Vagina (tissue), 2 donors: ENCODE measurements around the gene GMEB2. TPM values are rescaled to one million over a fixed set of nuclear protein-coding genes. Genes with fewer than 3 reads are reported as not detected.

Experiments used
- DNase-seq, 2 donors: peaks; one replicate each; pipeline ENCODE4 v3.0.0-alpha.2; 2017; ENCODE audit errors: extremely low spot score in 2 of 2
- H3K27ac ChIP-seq: fragments of 200-600 bp; sonication (generic); one replicate; pipeline ENCODE4 v1.5.1; 2019
- H3K27me3 ChIP-seq: fragments of 200-600 bp; sonication (generic); one replicate; pipeline ENCODE4 v1.5.1; 2019
- H3K36me3 ChIP-seq, 2 donors: fragments of 200-600 bp; sonication (generic); one replicate each; pipeline ENCODE4 v1.5.1; 2017 to 2019
- H3K4me1 ChIP-seq: fragments of 200-600 bp; sonication (generic); one replicate; pipeline ENCODE4 v1.5.1; 2019
- H3K4me3 ChIP-seq, 2 donors: fragments of 200-600 bp; sonication (generic); 1 replicate in 1 of 2; 2 replicates in 1 of 2; pipeline ENCODE4 v1.5.1; 2016 to 2019
- H3K9me3 ChIP-seq: fragments of 200-600 bp; sonication (generic); one replicate; pipeline ENCODE4 v1.5.1; 2019
- CTCF ChIP-seq, 3 experiments: fragments of 450-650 bp in 2 of 3; fragments of 200-600 bp in 1 of 3; sonication (generic) in 1 of 3; IDR thresholded peaks; one replicate each; pipeline ENCODE4 v1.5.1; 2017 to 2019; ENCODE audit warnings: antibody characterized with exemption in 3 of 3, mild to moderate bottlenecking in 2 of 3, moderate library complexity in 2 of 3
- POLR2A ChIP-seq, 2 donors: fragments of 450-650 bp; IDR thresholded peaks; one replicate each; pipeline ENCODE4 v1.6.1; 2017; ENCODE audit warnings: antibody characterized with exemption in 2 of 2, mild to moderate bottlenecking in 2 of 2, moderate library complexity in 2 of 2
- POLR2AphosphoS5 ChIP-seq, 2 donors: sonication (generic); formaldehyde crosslinking; IDR thresholded peaks; one replicate each; pipeline ENCODE4 v1.9.0; 2017; ENCODE audit warnings: antibody characterized with exemption in 2 of 2, mild to moderate bottlenecking in 2 of 2, low read depth in 1 of 2; ENCODE audit not compliant: insufficient read depth in 1 of 2
- intact Hi-C: fragments of 100-400 bp; cut with DNase I; formaldehyde crosslinking; loops from one replicate; pipeline ENCODE4 v1.15.1; 2023
- total RNA-seq: library from RNA; depleted of rRNA; stranded (reverse); fragments of >200 nt; gene quantifications from one replicate; pipeline ENCODE4 v1.2.3, GENCODE V29; 2016

Gene GMEB2
- total RNA-seq, 1 donor from 2014 or later: 11.3 TPM

- no peak for DNase-seq
- Histone ChIP-seq H3K27ac (no peak overlapping the region), H3K4me3 (no peak overlapping the region), H3K36me3 (peaks cover 0 to 15% of the 10 kb centered on the region in 2 donors), H3K27me3 (no peaks in the 10 kb centered on the region), H3K9me3 (no peaks in the 10 kb centered on the region), H3K4me1 (peaks cover 22% of the 10 kb centered on the region)
- TF ChIP-seq POLR2A (IDR thresholded peaks at IDR 0.05) (no peak), CTCF (IDR thresholded peaks at IDR 0.05) (no peak), POLR2AphosphoS5 (IDR thresholded peaks at IDR 0.05; ENCODE audit: insufficient read depth in 1 of 2, low read depth in 1 of 2) (no peak)
- intact Hi-C loops: no loop called here
These were observed 4.2 kb downstream of the GMEB2 start for GRCh38 chr20:63622732-63623131.

- no peak for TF ChIP-seq POLR2A (IDR thresholded peaks at IDR 0.05)
- no peaks in the 10 kb centered on the region for H3K9me3 ChIP-seq
- DNase-seq: no peak
- H3K4me1 ChIP-seq: peaks cover 18% of the 10 kb centered on the region
- H3K4me3 ChIP-seq: no peak overlapping the region
- H3K27me3 ChIP-seq: no peaks in the 10 kb centered on the region
- H3K27ac ChIP-seq: no peak overlapping the region
- intact Hi-C loops: no loop called here
- peaks cover 0 to 19% of the 10 kb centered on the region in 2 donors for H3K36me3 ChIP-seq
These were observed 4.8 kb downstream of the GMEB2 start for GRCh38 chr20:63622096-63622495.

GRCh38 chr20:63620991-63621390 lies 5.9 kb downstream of the GMEB2 start:
- intact Hi-C loops: no loop called here
- H3K27me3 ChIP-seq: no peaks in the 10 kb centered on the region
- no peak overlapping the region for H3K4me3 ChIP-seq
- H3K27ac ChIP-seq: no peak overlapping the region
- no peaks in the 10 kb centered on the region for H3K9me3 ChIP-seq
- no peak for DNase-seq
- peaks cover 0 to 30% of the 10 kb centered on the region in 2 donors for H3K36me3 ChIP-seq
- H3K4me1 ChIP-seq: peaks cover 16% of the 10 kb centered on the region
- TF ChIP-seq POLR2AphosphoS5 (IDR thresholded peaks at IDR 0.05; ENCODE audit: insufficient read depth in 1 of 2, low read depth in 1 of 2): no peak
- TF ChIP-seq POLR2A (IDR thresholded peaks at IDR 0.05): no peak
- no peak for TF ChIP-seq CTCF (IDR thresholded peaks at IDR 0.05)

- no peaks in the 10 kb centered on the region for H3K9me3 ChIP-seq
- DNase-seq: no peak
- intact Hi-C loops: no loop called here
- no peak overlapping the region for H3K27ac ChIP-seq
- no peak overlapping the region for H3K4me3 ChIP-seq
- TF ChIP-seq POLR2A (IDR thresholded peaks at IDR 0.05): no peak
- TF ChIP-seq CTCF (IDR thresholded peaks at IDR 0.05): no peak
- TF ChIP-seq POLR2AphosphoS5 (IDR thresholded peaks at IDR 0.05; ENCODE audit: insufficient read depth in 1 of 2, low read depth in 1 of 2): no peak
- peaks cover 0 to 39% of the 10 kb centered on the region in 2 donors for H3K36me3 ChIP-seq
- no peaks in the 10 kb centered on the region for H3K27me3 ChIP-seq
- H3K4me1 ChIP-seq: peaks cover 2% of the 10 kb centered on the region
These were observed 7.4 kb downstream of the GMEB2 start for GRCh38 chr20:63619505-63619904.

- intact Hi-C loops: no loop called here
- H3K4me3 ChIP-seq: no peak overlapping the region
- H3K4me1 ChIP-seq: no peaks in the 10 kb centered on the region
- H3K9me3 ChIP-seq: no peaks in the 10 kb centered on the region
- no peaks in the 10 kb centered on the region for H3K27me3 ChIP-seq
- H3K27ac ChIP-seq: no peak overlapping the region
- TF ChIP-seq POLR2A (IDR thresholded peaks at IDR 0.05) (no peak), CTCF (IDR thresholded peaks at IDR 0.05) (no peak)
- H3K36me3 ChIP-seq: peaks cover 0 to 39% of the 10 kb centered on the region in 2 donors
- DNase-seq: no peak
These were observed 7.8 kb downstream of the GMEB2 start for GRCh38 chr20:63619086-63619485.
